Progenitor cell of endocrine pancreas (in vitro differentiated cells): ENCODE results near the gene ATG14. TPM values are rescaled to one million over a fixed set of nuclear protein-coding genes. Genes with fewer than 3 reads are reported as not detected.

Source experiments
- DNase-seq: peaks from one replicate; pipeline ENCODE4 v3.0.0; 2021; ENCODE audit warnings: low spot score; ENCODE audit not compliant: unreplicated experiment
- H3K27ac Mint-ChIP-seq: 2 replicates; pipeline ENCODE4 v1.8.0; 2021; ENCODE audit warnings: mild to moderate bottlenecking, moderate library complexity, mixed read lengths
- H3K27me3 Mint-ChIP-seq: 2 replicates; pipeline ENCODE4 v1.8.0; 2021; ENCODE audit warnings: mixed read lengths
- H3K36me3 Mint-ChIP-seq: 2 replicates; pipeline ENCODE4 v1.8.0; 2022; ENCODE audit warnings: mixed read lengths; ENCODE audit not compliant: insufficient read depth
- H3K4me1 Mint-ChIP-seq: 2 replicates; pipeline ENCODE4 v1.8.0; 2021; ENCODE audit warnings: low read depth, mixed read lengths
- H3K4me3 Mint-ChIP-seq: 2 replicates; pipeline ENCODE4 v1.8.0; 2021; ENCODE audit warnings: low read depth, mild to moderate bottlenecking, moderate library complexity, mixed read lengths
- H3K9me3 Mint-ChIP-seq: 2 replicates; pipeline ENCODE4 v1.8.0; 2021; ENCODE audit warnings: low read depth, mixed read lengths
- total RNA-seq: library from RNA; stranded (reverse); gene quantifications from 2 replicates; pipeline ENCODE4 v1.2.1, GENCODE V29; 2021
- TF ChIP-seq, protein P1 (sequence below): fragments of 200-600 bp; sonication (generic); IDR thresholded peaks from one replicate; pipeline ENCODE4 v1.5.0; 2021; ENCODE audit warnings: antibody characterized with exemption, mild to moderate bottlenecking; ENCODE audit not compliant: unreplicated experiment

The ATG14 gene
- total RNA-seq, 1 donor from 2014 or later: 14.9 TPM

DNA sequence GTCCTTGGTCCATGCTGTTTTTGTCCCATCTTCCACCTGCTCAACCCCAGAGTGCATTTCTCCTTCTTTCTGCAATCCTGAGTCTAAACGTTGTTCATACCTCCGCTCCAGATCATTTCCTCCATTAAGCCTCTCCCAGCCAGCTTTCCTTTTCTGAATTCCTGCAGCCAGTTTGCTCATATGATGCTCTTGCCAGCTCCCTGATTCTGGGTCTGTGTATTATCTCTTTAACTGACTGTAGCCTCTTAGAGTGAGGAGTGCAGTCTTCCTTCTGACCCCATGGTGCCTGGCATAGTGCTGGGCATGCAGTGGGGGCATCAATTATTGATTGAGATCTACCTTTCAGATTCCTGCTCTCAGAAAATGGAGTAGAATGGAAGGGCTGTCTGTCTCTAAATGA lies 40.3 kb upstream of the ATG14 start:
- TF ChIP-seq, protein P1, sequence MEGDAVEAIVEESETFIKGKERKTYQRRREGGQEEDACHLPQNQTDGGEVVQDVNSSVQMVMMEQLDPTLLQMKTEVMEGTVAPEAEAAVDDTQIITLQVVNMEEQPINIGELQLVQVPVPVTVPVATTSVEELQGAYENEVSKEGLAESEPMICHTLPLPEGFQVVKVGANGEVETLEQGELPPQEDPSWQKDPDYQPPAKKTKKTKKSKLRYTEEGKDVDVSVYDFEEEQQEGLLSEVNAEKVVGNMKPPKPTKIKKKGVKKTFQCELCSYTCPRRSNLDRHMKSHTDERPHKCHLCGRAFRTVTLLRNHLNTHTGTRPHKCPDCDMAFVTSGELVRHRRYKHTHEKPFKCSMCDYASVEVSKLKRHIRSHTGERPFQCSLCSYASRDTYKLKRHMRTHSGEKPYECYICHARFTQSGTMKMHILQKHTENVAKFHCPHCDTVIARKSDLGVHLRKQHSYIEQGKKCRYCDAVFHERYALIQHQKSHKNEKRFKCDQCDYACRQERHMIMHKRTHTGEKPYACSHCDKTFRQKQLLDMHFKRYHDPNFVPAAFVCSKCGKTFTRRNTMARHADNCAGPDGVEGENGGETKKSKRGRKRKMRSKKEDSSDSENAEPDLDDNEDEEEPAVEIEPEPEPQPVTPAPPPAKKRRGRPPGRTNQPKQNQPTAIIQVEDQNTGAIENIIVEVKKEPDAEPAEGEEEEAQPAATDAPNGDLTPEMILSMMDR: no peak
- Mint-ChIP-seq H3K27ac (no peak overlapping the region), H3K4me1 (peaks cover 20% of the 10 kb centered on the region), H3K27me3 (peaks cover 5% of the 10 kb centered on the region), H3K36me3 (no peaks in the 10 kb centered on the region), H3K9me3 (no peaks in the 10 kb centered on the region), H3K4me3 (no peak overlapping the region)
- no peak for DNase-seq

GRCh38 chr14:55451398-55451797 lies 39.8 kb upstream of the ATG14 start:
- TF ChIP-seq, protein P1: no peak
- Mint-ChIP-seq H3K4me1 (peaks cover 20% of the 10 kb centered on the region), H3K27me3 (peaks cover 5% of the 10 kb centered on the region), H3K9me3 (no peaks in the 10 kb centered on the region), H3K36me3 (no peaks in the 10 kb centered on the region), H3K4me3 (no peak overlapping the region), H3K27ac (no peak overlapping the region)
- no peak for DNase-seq

DNA sequence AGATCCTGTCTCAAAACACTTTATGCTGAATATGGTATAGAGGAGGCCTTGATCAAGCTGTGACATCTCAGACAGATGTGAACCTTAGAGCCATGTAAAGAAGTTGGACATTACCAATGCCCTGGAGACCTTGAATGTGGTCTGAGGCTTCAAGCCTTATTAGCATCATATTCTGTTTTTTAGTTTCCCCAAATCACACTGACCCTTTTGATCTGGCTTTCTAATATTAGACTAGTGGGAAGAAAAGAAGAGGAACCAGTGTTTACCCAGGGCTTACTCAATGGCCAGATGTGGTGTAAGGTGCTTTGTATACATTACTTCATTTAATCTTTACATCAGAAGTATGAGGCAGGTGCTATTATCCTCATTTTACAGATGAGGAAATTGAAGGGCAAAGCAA lies 39.4 kb upstream of the ATG14 start:
- no peak overlapping the region for H3K27ac Mint-ChIP-seq
- no peaks in the 10 kb centered on the region for H3K9me3 Mint-ChIP-seq
- H3K27me3 Mint-ChIP-seq: peaks cover 5% of the 10 kb centered on the region
- no peak for DNase-seq
- TF ChIP-seq, protein P1: no peak
- H3K4me3 Mint-ChIP-seq: no peak overlapping the region
- peaks cover 20% of the 10 kb centered on the region for H3K4me1 Mint-ChIP-seq
- no peaks in the 10 kb centered on the region for H3K36me3 Mint-ChIP-seq

- H3K36me3 Mint-ChIP-seq: no peaks in the 10 kb centered on the region
These were observed 38.9 kb upstream of the ATG14 start for GRCh38 chr14:55450539-55450938.

GRCh38 chr14:55450124-55450523 lies 38.5 kb upstream of the ATG14 start:
- DNase-seq: no peak
- no peak overlapping the region for H3K27ac Mint-ChIP-seq
- no peaks in the 10 kb centered on the region for H3K36me3 Mint-ChIP-seq
- no peak overlapping the region for H3K4me3 Mint-ChIP-seq
- H3K27me3 Mint-ChIP-seq: peaks cover 5% of the 10 kb centered on the region
- peaks cover 18% of the 10 kb centered on the region for H3K4me1 Mint-ChIP-seq
- TF ChIP-seq, protein P1: no peak
- no peaks in the 10 kb centered on the region for H3K9me3 Mint-ChIP-seq

More at GRCh38 chr14:55450539-55450938, 38.9 kb upstream of the ATG14 start:
- no peak overlapping the region for H3K27ac Mint-ChIP-seq
- H3K27me3 Mint-ChIP-seq: peaks cover 5% of the 10 kb centered on the region
- no peak for DNase-seq
- TF ChIP-seq, protein P1: no peak
- H3K4me1 Mint-ChIP-seq: peaks cover 20% of the 10 kb centered on the region
- H3K4me3 Mint-ChIP-seq: no peak overlapping the region
- no peaks in the 10 kb centered on the region for H3K9me3 Mint-ChIP-seq
